HL-60/S4 (cell line): ENCODE data around the gene SNCAIP.

Source experiments
- in situ Hi-C: fragments of 300-500 bp; cut with MboI; formaldehyde crosslinking; loops from 2 replicates; pipeline ENCODE4 v1.14.3; 2022; ENCODE audit warnings: low sequenced_read_pairs

The SNCAIP gene

GRCh38 chr5:122311961-122312590, at the start of gene SNCAIP:
Gene SNCAIP, plus strand, starts transcription at chr5:122312237. Its CDS starts 78,898 bp downstream, at chr5:122391135.
- in situ Hi-C loops, result no loop called here

GRCh38 chr5:122263352-122264030, 48.5 kb upstream of the SNCAIP start:
- in situ Hi-C loops, result no loop called here

DNA sequence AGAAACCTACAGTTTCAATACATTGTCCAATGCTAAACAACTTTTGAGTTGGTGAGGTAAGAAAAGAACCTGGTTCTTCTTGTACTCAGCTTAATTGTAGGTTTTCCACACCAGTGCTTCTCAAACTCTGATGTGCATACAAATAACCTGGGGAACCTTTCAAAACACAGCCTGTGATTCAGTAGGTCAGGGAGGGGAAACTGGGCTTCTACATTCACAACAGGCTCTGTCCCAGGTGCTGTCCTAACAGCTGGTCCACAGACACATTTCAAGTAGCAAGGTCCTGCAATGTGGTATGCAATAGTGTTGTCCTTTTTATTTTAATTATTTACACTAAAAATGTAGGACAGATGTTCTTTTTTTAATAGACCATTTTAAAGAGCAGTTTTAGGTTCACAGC, 47.4 kb upstream of the SNCAIP start:
- in situ Hi-C loops, result no loop called here

DNA sequence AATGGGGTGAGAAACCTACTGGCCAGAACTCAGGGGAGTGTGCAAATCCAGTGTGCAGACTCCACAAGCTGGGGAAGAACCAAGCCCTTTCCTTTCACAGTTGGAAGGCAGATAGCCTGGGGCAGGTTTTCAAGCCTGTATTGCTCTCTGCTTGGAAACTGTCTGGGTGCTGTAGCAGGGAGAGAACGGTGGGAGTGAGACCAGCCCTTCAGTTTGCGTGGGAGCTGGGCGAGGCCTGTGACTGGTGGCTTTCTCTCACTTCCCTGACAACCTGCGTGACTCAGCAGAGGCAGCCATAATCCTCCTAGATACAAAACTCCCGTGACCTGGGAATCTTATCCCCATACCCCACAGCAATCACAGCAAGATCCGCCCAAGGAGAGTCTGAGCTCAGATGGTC, 44.9 kb upstream of the SNCAIP start:
- in situ Hi-C loops, result no loop called here

- in situ Hi-C loops, result no loop called here
These were observed 38.3 kb upstream of the SNCAIP start for GRCh38 chr5:122273696-122274095.

GRCh38 chr5:122283592-122283991, 28.4 kb upstream of the SNCAIP start:
- in situ Hi-C loops, result no loop called here

- in situ Hi-C loops, result no loop called here
These were observed 25.5 kb upstream of the SNCAIP start for GRCh38 chr5:122286541-122286940.

DNA sequence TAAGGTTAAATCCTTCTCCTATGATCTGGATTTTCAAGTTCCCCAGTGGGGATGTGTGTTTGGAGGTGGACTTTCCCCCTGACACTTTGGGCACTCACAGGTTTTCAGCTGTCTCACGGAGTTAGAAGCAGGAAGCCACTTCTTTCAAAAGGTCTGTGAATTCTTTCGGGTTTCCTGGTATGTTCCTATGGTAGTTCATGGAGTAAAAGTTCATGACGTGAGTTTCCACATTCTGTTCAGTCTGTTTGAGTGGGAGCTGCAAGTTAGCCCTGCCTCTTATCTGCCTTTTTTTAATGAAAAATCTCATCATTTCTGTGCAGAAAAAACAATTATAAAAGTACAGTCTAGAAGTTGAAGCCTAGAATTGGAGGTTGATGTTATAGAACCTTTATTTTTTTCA, 24.9 kb upstream of the SNCAIP start:
- in situ Hi-C loops, result no loop called here

- in situ Hi-C loops, result no loop called here
These were observed 20.8 kb upstream of the SNCAIP start for GRCh38 chr5:122291000-122291901.

DNA sequence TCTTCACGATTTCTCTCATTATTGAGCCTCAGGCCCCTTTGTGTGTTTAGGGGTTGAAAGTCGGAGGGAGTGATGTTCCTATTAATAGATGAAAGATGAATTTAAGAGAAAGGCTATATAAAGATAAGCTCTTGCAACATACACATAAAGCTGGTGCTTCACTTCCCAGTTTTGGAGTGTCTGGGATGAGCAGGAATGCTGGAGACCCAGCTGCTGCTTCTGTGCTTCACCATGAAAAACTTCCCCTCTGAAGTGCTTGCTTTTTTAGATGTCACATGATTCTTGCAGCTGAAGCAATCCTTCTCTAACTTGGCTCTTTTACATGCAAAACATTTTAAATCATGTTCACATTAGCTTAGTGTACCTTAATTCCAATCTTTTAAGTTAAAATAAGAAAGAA, 19.7 kb upstream of the SNCAIP start:
- in situ Hi-C loops, result no loop called here

DNA sequence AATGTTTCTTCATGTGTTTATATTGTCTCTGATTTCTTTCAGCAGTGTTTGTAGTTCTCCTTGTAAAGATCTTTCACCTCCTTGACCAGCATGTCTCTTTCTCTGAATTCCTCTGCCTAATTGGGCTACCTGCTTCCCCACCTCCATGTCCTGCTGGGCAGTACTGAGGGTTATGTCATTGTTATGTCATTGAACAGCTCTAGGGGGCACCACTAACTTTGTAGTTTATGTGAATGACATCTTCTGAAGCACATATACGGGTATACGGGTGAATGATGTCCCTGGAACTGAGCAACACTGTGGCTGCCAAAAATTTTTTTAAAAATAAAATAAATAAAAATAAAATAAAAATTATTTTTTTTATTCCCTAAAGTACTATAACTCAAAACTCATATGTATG, 16.9 kb upstream of the SNCAIP start:
- in situ Hi-C loops, result no loop called here

- in situ Hi-C loops, result no loop called here
These were observed 15.2 kb upstream of the SNCAIP start for GRCh38 chr5:122296871-122297270.

DNA sequence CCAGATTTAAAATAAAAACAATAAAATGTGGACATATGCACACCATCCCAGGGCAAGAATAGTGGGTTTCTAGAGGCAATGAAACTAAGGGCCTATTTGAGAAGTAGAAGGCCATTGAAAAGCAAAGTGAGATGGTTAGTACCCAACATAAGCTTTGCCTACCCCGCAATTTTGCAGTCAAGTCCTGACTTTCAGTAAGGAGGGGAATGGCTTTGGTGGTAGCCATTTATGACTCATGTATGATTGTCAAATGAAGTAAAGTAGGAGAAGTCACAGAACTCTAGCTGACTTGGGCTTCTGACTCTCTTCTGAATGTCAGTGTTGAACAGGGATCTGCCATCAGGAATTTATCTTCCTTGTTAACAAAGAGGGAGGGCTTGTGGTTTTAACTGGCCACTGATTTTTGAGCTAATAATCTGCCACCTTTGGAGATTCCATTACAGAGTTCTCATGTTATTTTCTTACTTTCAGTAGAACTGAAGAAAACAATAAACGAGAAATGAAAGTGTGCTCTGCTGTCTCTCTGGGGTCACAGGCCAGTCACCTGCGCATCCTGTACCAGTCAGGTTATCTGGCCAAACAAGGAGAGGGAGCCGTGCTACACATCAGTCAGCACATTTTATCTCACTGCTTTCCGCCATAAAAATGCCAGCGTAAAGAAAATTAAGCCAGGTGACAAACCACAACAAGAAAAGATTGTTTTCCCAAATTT, 14.3 kb upstream of the SNCAIP start:
- in situ Hi-C loops, result no loop called here

GRCh38 chr5:122300374-122300773, 11.7 kb upstream of the SNCAIP start:
- in situ Hi-C loops, result no loop called here

DNA sequence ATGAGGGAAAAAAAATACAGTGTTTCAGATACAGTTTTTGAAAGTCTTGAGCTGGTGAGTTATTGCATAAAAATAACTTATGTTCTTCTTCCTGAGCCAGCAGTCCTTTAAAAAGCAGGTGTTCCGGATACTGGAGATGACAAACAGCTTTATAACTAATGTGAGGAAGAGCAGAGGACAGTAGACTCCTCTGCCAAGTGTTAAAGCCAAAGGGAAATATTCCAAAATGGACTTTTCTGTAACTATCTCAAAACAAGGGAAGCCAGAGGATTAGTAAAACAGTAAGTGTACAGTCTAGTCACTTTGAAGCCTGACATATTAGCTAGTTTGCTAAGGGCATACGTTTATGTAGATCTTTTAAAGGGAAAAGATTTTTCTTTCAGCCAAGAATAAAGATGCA, 11.0 kb upstream of the SNCAIP start:
- in situ Hi-C loops, result no loop called here

DNA sequence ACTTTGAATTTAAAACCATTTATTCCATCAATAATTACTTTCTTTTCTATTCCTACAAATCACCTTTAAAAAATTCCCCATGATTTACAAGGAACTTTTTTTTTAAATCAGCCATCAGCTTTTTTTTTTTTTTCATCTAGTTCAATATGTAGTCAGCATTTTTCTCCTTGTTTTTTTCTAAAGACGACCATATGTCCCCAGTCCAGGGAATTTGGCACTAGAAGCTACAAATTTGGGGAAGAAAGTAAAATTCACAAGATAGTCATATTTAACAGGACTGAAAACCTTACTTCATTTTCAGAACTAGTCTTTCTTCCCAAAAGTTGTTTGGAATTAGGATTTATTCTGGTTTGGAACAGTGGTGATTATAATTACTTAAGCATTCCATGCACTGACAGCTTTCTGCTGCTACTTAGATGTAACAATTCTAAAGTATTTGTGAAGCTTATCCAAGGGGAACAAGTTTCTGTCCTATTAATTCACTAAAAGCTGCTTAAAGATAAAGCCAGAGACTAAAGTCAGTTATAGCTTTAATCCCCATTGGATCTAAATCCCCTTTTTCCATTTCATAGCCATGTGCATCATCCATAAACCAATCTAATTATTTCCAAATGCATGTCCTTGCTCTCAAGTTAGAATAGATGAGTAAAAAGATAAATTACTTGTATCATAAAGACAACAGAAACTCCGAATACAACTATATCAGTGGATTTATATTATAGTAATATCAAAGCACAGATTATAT, 7.4 kb upstream of the SNCAIP start:
- in situ Hi-C loops, result no loop called here

DNA sequence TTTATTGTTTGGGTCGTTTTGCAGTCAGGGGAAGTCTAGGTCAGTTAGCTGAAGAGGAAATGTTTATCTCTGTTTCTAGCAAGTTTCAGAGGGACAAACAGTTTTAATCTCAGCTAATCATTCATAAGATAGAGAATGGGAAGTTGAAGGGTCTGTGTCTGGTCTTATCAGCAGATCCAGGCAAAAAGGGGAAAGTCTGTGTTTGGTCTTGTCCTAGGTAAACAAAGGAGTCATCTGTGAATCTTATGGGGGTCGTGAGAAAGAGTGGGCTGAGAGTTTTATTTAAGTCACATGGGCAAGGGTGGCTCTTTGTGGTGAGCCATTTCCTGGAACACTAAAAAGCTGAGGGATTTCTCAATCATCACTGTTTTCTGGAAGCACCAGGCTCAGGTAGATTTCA, 5.6 kb upstream of the SNCAIP start:
- in situ Hi-C loops, result no loop called here

- in situ Hi-C loops, result no loop called here
These were observed 1.1 kb upstream of the SNCAIP start for GRCh38 chr5:122310889-122311288.

DNA sequence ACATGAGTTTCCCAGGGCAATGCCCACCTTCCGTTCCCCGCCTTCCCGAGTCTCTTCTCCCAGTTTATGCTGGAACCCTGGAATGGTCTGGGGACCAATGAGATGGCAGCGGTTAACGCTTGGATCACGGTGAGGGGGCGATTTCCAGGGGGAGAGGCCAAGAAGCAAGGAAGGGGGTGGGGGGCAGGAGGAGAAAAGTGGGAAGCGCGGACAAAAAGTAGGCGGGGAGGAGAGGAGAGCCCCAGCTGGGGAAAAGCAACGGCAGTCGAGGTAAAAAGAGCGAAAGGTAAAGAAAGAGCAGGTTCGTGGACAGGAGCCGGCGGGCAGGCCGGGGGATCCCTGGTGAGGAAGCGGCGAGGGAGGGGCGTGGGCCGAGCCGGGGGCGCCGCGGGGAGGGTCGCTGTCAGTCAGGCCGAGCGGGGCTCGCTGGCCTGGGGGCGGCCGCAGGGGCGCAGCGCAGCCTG, 508 bp upstream of the SNCAIP start:
- in situ Hi-C loops, result no loop called here
